ENCODE results near the gene HOPX.

- TF ChIP-seq SIN3A (IDR thresholded peaks at IDR 0.05; ENCODE audit: borderline replicate concordance, insufficient read depth, low read length) (no peak), REST (IDR thresholded peaks at IDR 0.05; ENCODE audit: insufficient read depth in 1 of 2, low read depth in 2 of 2, low read length in 2 of 2) (no peak)
Observed at GRCh38 chr4:56696056-56696455, 15.0 kb upstream of the HOPX start.
